H9 (cell line): ENCODE measurements around the gene CAND2. TPM values are rescaled to one million over a fixed set of nuclear protein-coding genes. Genes with fewer than 3 reads are reported as not detected.
A peak's percentile ranks its signal among the peaks of the same experiment; 100 is the strongest.

Source experiments
- DNase-seq: peaks from one replicate; pipeline ENCODE4 v3.0.0-alpha.2; 2017
- H2AFZ ChIP-seq: one replicate; pipeline ENCODE4 v1.6.1; 2013; ENCODE audit warnings: mild to moderate bottlenecking, low read length, control low read depth, moderate library complexity
- H2AK5ac ChIP-seq: 2 replicates; pipeline ENCODE4 v1.6.1; 2013; ENCODE audit warnings: low read length, control low read depth, mixed read lengths; ENCODE audit not compliant: insufficient read length
- H2BK120ac ChIP-seq: one replicate; pipeline ENCODE4 v1.6.1; 2013; ENCODE audit warnings: low read depth, mild to moderate bottlenecking, low read length, control low read depth, inconsistent platforms; ENCODE audit not compliant: poor library complexity, severe bottlenecking
- H2BK12ac ChIP-seq: 2 replicates; pipeline ENCODE4 v1.6.1; 2013; ENCODE audit warnings: low read length, control low read depth, mixed read lengths, low read depth; ENCODE audit not compliant: insufficient read length
- H2BK15ac ChIP-seq: 2 replicates; pipeline ENCODE4 v1.6.1; 2013; ENCODE audit warnings: low read depth, low read length, control low read depth
- H2BK20ac ChIP-seq: one replicate; pipeline ENCODE4 v1.6.1; 2013; ENCODE audit warnings: low read depth, mild to moderate bottlenecking, low read length, control low read depth, inconsistent platforms; ENCODE audit not compliant: poor library complexity, severe bottlenecking
- H2BK5ac ChIP-seq: 2 replicates; pipeline ENCODE4 v1.6.1; 2013; ENCODE audit warnings: low read length, control low read depth, mixed read lengths; ENCODE audit not compliant: insufficient read length
- H3K14ac ChIP-seq: 2 replicates; pipeline ENCODE4 v1.6.1; 2013; ENCODE audit warnings: low read length, control low read depth; ENCODE audit not compliant: insufficient read depth
- H3K18ac ChIP-seq: 2 replicates; pipeline ENCODE4 v1.6.1; 2013; ENCODE audit warnings: low read depth, mild to moderate bottlenecking, mixed read lengths, low read length, control low read depth; ENCODE audit not compliant: insufficient read length
- H3K23ac ChIP-seq: 2 replicates; pipeline ENCODE4 v1.6.1; 2013; ENCODE audit warnings: low read length, control low read depth, mixed read lengths, low read depth; ENCODE audit not compliant: insufficient read length
- H3K23me2 ChIP-seq: 2 replicates; pipeline ENCODE4 v1.6.1; 2013; ENCODE audit warnings: low read depth, mild to moderate bottlenecking, mixed read lengths, low read length, control low read depth; ENCODE audit not compliant: insufficient read length, poor library complexity, severe bottlenecking
- H3K27ac ChIP-seq: 2 replicates; pipeline ENCODE4 v1.5.1; 2013; ENCODE audit warnings: low read length, control low read depth, mixed read lengths, low read depth; ENCODE audit not compliant: insufficient read length
- H3K27me3 ChIP-seq: 2 replicates; pipeline ENCODE4 v1.6.1; 2013; ENCODE audit warnings: low read length, control low read depth, inconsistent platforms; ENCODE audit not compliant: insufficient read depth
- H3K4ac ChIP-seq: 2 replicates; pipeline ENCODE4 v1.6.1; 2013; ENCODE audit warnings: low read depth, mild to moderate bottlenecking, control low read depth, inconsistent platforms, low read length, moderate library complexity
- H3K4me1 ChIP-seq: 2 replicates; pipeline ENCODE4 v1.6.1; 2013; ENCODE audit warnings: low read length, control low read depth, inconsistent platforms; ENCODE audit not compliant: insufficient read depth
- H3K4me2 ChIP-seq: 2 replicates; pipeline ENCODE4 v1.6.1; 2013; ENCODE audit warnings: low read length, control low read depth, mixed read lengths; ENCODE audit not compliant: insufficient read length, insufficient read depth
- H3K56ac ChIP-seq: 2 replicates; pipeline ENCODE4 v1.6.1; 2013; ENCODE audit warnings: low read depth, mild to moderate bottlenecking, mixed read lengths, low read length, control low read depth; ENCODE audit not compliant: insufficient read length
- H3K79me1 ChIP-seq: 2 replicates; pipeline ENCODE4 v1.6.1; 2013; ENCODE audit warnings: low read depth, mild to moderate bottlenecking, moderate library complexity, low read length, control low read depth, inconsistent platforms; ENCODE audit not compliant: insufficient read depth, poor library complexity, severe bottlenecking
- H3K79me2 ChIP-seq: 2 replicates; pipeline ENCODE4 v1.6.1; 2013; ENCODE audit warnings: low read length, control low read depth, inconsistent platforms; ENCODE audit not compliant: insufficient read depth
- H3K9ac ChIP-seq: 2 replicates; pipeline ENCODE4 v1.6.1; 2013; ENCODE audit warnings: low read length, control low read depth, mixed read lengths; ENCODE audit not compliant: insufficient read length; ENCODE audit errors: extremely low read depth
- H3K9me3 ChIP-seq: one replicate; pipeline ENCODE4 v1.6.1; 2013; ENCODE audit warnings: low read depth, low read length, inconsistent platforms; ENCODE audit not compliant: control insufficient read depth
- H3T11ph ChIP-seq: one replicate; pipeline ENCODE4 v1.6.1; 2013; ENCODE audit warnings: mild to moderate bottlenecking, low read length, control low read depth, inconsistent platforms
- H4K20me1 ChIP-seq: one replicate; pipeline ENCODE4 v1.6.1; 2013; ENCODE audit not compliant: control insufficient read depth, insufficient read length, insufficient read depth
- H4K5ac ChIP-seq: 2 replicates; pipeline ENCODE4 v1.6.1; 2013; ENCODE audit warnings: low read depth, mild to moderate bottlenecking, mixed read lengths, low read length, control low read depth; ENCODE audit not compliant: insufficient read length
- H4K8ac ChIP-seq: replicated peaks from 2 replicates; pipeline ENCODE4 v1.6.1; 2013; ENCODE audit warnings: low read length, control low read depth, mixed read lengths, low read depth; ENCODE audit not compliant: insufficient read length
- H4K91ac ChIP-seq: 2 replicates; pipeline ENCODE4 v1.6.1; 2013; ENCODE audit warnings: low read depth, mild to moderate bottlenecking, moderate library complexity, mixed read lengths, low read length, control low read depth; ENCODE audit not compliant: insufficient read length
- H3K27ac Mint-ChIP-seq, 3 experiments: 2 replicates in 2 of 3; 3 replicates in 1 of 3; pipeline ENCODE4 v1.8.0; 2020 to 2021; ENCODE audit warnings: mixed read lengths in 3 of 3, mild to moderate bottlenecking in 1 of 3, moderate library complexity in 1 of 3
- H3K27me3 Mint-ChIP-seq: 2 replicates; pipeline ENCODE4 v1.8.0; 2021; ENCODE audit warnings: low read depth, mild to moderate bottlenecking, moderate library complexity, mixed read lengths
- H3K36me3 Mint-ChIP-seq, 3 experiments: 2 replicates in 2 of 3; 3 replicates in 1 of 3; pipeline ENCODE4 v1.8.0; 2020 to 2021; ENCODE audit warnings: low read depth in 3 of 3, mixed read lengths in 3 of 3; ENCODE audit not compliant: insufficient read depth in 1 of 3
- H3K4me1 Mint-ChIP-seq, 2 experiments: 2 replicates each; pipeline ENCODE4 v1.8.0; 2020; ENCODE audit warnings: mixed read lengths in 2 of 2
- H3K4me3 Mint-ChIP-seq, 2 experiments: 2 replicates in 1 of 2; 3 replicates in 1 of 2; pipeline ENCODE4 v1.8.0; 2020 to 2021; ENCODE audit warnings: mild to moderate bottlenecking in 2 of 2, mixed read lengths in 2 of 2, moderate library complexity in 1 of 2
- H3K9me3 Mint-ChIP-seq, 2 experiments: 2 replicates in 1 of 2; 3 replicates in 1 of 2; pipeline ENCODE4 v1.8.0; 2020; ENCODE audit warnings: mild to moderate bottlenecking in 2 of 2, mixed read lengths in 2 of 2, moderate library complexity in 1 of 2
- WGBS: extraction: QIAGEN DNeasy Blood & Tissue Kit; methylation state at CpG from one replicate; pipeline ENCODE4 v1.1.7; 2013; ENCODE audit warnings: missing lambda C conversion rate, low lambda C conversion rate, mixed read lengths; ENCODE audit not compliant: insufficient read length; ENCODE audit errors: extremely low coverage; 5-methylcytosine and 5-hydroxymethylcytosine counted together
- total RNA-seq: library from RNA; stranded (reverse); gene quantifications from 2 replicates; pipeline ENCODE4 v1.2.1, GENCODE V29; 2021
- TF ChIP-seq, protein P1 (sequence below): fragments of 200-600 bp; sonication (generic); conservative IDR thresholded peaks from 3 replicates; pipeline ENCODE4 v1.8.0; 2021; ENCODE audit warnings: antibody characterized with exemption, mild to moderate bottlenecking

Gene CAND2
- total RNA-seq, 1 experiment from 2014 or later = 10.7 TPM

DNA sequence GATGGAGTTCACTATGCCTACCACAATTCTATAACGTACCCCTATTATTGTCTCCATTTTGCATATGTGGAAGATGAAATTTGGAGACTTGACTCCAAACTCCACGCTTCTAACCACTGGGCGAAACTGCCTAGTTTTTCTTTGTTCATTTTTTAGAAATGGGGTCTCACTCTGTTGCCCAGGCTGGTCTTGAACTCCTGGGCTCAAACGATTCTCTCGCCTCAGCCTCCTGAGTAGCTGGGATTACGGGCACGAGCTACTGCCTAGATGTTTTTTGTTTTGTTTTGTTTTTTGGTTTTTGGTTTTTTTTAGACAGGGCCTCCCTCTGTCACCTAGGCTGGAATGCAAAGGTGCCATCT, 45.5 kb downstream of the CAND2 start:
- Histone ChIP-seq H2BK5ac (no peak overlapping the region), H4K20me1 (no peaks in the 10 kb centered on the region), H2AFZ (no peak overlapping the region), H2BK20ac (no peak overlapping the region), H3K4me2 (no peak overlapping the region), H3K56ac (no peak overlapping the region), H3K27ac (no peak overlapping the region), H3K18ac (no peak overlapping the region), H3K14ac (no peak overlapping the region), H4K8ac (no peak overlapping the region), H4K91ac (no peak overlapping the region), H3K23me2 (peaks cover 8% of the 10 kb centered on the region), H3T11ph (no peak overlapping the region), H2BK12ac (no peak overlapping the region), H3K4ac (no peak overlapping the region), H4K5ac (no peak overlapping the region), H3K27me3 (no peaks in the 10 kb centered on the region), H2BK120ac (no peak overlapping the region), H2AK5ac (no peak overlapping the region), H3K79me2 (peaks cover 27% of the 10 kb centered on the region), H3K9me3 (peaks cover 8% of the 10 kb centered on the region), H3K79me1 (peaks cover 10% of the 10 kb centered on the region), H3K23ac (no peak overlapping the region), H3K4me1 (peaks cover 3% of the 10 kb centered on the region; the same call in 1 of the 2 replicates), H3K9ac (no peak overlapping the region), H2BK15ac (no peak overlapping the region)
- Mint-ChIP-seq H3K36me3 (peaks cover 44 to 53% (median 53%) of the 10 kb centered on the region in 3 experiments), H3K27ac (peak overlapping the region in 1 of 3 experiments; percentile 32; a peak in 2 of 7 replicates), H3K4me1 (peaks cover 40 to 45% of the 10 kb centered on the region in 2 experiments), H3K27me3 (no peaks in the 10 kb centered on the region), H3K4me3 (peak overlapping the region in 1 of 2 experiments; percentile 98; a peak in 3 of 5 replicates), H3K9me3 (peaks cover 14% of the 10 kb centered on the region in 2 experiments)
- no CpG with 5 or more reads among the region's 7 CpGs for WGBS
- TF ChIP-seq, protein P1, sequence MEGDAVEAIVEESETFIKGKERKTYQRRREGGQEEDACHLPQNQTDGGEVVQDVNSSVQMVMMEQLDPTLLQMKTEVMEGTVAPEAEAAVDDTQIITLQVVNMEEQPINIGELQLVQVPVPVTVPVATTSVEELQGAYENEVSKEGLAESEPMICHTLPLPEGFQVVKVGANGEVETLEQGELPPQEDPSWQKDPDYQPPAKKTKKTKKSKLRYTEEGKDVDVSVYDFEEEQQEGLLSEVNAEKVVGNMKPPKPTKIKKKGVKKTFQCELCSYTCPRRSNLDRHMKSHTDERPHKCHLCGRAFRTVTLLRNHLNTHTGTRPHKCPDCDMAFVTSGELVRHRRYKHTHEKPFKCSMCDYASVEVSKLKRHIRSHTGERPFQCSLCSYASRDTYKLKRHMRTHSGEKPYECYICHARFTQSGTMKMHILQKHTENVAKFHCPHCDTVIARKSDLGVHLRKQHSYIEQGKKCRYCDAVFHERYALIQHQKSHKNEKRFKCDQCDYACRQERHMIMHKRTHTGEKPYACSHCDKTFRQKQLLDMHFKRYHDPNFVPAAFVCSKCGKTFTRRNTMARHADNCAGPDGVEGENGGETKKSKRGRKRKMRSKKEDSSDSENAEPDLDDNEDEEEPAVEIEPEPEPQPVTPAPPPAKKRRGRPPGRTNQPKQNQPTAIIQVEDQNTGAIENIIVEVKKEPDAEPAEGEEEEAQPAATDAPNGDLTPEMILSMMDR = peak; percentile 14; the same call in 2 of the 3 replicates
- DNase-seq = no peak
